ENCODE results near the gene SLC22A8. TPM values are rescaled to one million over a fixed set of nuclear protein-coding genes. Genes with fewer than 3 reads are reported as not detected.
"Not testable (repeated sequence)": the region's sequence is repeated elsewhere in the genome, so short reads cannot be mapped to it uniquely, and the experiment has no call there.

Gene SLC22A8, protein sequence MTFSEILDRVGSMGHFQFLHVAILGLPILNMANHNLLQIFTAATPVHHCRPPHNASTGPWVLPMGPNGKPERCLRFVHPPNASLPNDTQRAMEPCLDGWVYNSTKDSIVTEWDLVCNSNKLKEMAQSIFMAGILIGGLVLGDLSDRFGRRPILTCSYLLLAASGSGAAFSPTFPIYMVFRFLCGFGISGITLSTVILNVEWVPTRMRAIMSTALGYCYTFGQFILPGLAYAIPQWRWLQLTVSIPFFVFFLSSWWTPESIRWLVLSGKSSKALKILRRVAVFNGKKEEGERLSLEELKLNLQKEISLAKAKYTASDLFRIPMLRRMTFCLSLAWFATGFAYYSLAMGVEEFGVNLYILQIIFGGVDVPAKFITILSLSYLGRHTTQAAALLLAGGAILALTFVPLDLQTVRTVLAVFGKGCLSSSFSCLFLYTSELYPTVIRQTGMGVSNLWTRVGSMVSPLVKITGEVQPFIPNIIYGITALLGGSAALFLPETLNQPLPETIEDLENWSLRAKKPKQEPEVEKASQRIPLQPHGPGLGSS
- total RNA-seq (not detected in 2 replicates), polyA plus RNA-seq (not detected in 2 replicates), polyA minus RNA-seq (not detected in 2 replicates)
- not detected for total RNA-seq (2013)

DNA sequence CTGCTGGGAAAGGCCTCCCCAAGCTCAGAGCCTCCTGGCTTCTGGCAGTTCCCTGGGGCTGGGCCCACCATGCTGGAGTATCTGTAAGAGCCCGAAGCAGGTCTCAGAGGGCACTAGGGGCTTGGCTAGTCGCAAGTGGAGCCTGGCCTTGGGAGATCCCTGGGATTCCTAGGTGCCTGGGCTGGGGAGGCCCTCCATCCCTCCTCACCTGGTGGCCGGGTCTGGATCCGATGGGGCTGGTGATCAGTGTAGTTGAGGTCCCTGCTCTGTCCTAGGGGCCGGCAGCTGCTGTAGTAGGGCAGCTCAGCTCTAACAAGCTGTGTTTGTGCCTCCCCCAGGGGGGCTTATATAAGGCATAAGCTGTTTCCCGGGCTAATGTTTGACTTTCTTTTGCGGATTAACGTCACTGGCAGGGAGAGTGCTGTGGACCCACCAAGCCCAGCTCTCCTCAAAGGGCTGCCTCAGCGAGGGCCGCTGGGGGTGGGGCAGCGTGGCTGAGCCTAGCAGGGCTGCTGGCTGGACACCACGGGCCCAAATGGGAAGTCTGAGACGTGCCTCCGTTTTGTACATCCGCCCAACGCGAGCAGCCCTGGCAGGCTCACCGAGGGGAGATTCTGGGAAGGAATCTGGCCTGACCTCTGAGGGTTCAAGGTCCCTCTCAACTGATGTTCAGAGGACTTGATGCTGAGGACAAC is at the start of gene SLC22A8:
Gene SLC22A8 (minus strand): TSS at position 321 of the 695 bp plus-strand sequence. CDS start 883 bp downstream, outside the sequence.
- Histone ChIP-seq H4K20me1 (ENCODE audit: control insufficient read depth, insufficient read depth, low read length, poor library complexity, severe bottlenecking) (no peaks in the 10 kb centered on the region), H3K27ac (ENCODE audit: low read length in 2 of 2) (no peak within 1 kb of the TSS), H3K36me3 (replicated peaks in 1 of 2; ENCODE audit: control extremely low read depth in 1 of 2, control insufficient read depth in 1 of 2, extremely low read depth in 1 of 2, insufficient read depth in 2 of 2, low read length in 1 of 2) (no peaks in the 10 kb centered on the region), H3K9me3 (ENCODE audit: control extremely low read depth in 1 of 3, control insufficient read depth in 2 of 3, insufficient read depth in 1 of 3, low read length in 2 of 3) (no peaks in the 10 kb centered on the region), H3K79me2 (ENCODE audit: control insufficient read depth, insufficient read depth, low read length) (no peaks in the 10 kb centered on the region), H3K4me2 (replicated peaks; ENCODE audit: low read depth, low read length, poor library complexity, severe bottlenecking) (no peak within 1 kb of the TSS), H3K27me3 (replicated peaks in 1 of 4; ENCODE audit: control extremely low read depth in 1 of 4, control insufficient read depth in 3 of 4, insufficient read depth in 4 of 4, low read length in 3 of 4) (peaks cover 0 to 9% (median 1%) of the 10 kb centered on the region in 4 experiments), H3K4me3 (ENCODE audit: control extremely low read depth in 1 of 5, extremely low read depth in 1 of 5, insufficient read depth in 1 of 5, low read depth in 2 of 5, low read length in 4 of 5) (no peak within 1 kb of the TSS), H3K9ac (ENCODE audit: low read length) (no peak within 1 kb of the TSS), H2AFZ (ENCODE audit: insufficient read depth, low read depth, low read length, poor library complexity, severe bottlenecking) (no peak within 1 kb of the TSS), H3K4me1 (ENCODE audit: control insufficient read depth in 2 of 2, insufficient read depth in 2 of 2, low read length in 2 of 2) (no peaks in the 10 kb centered on the region)
- Mint-ChIP-seq H3K27ac (no peak within 1 kb of the TSS), H3K4me1 (no peaks in the 10 kb centered on the region), H3K9me3 (ENCODE audit: insufficient read depth) (no peaks in the 10 kb centered on the region), H3K27me3 (peaks cover 43% of the 10 kb centered on the region), H3K4me3 (no peak within 1 kb of the TSS)
- TF ChIP-seq, protein P1, sequence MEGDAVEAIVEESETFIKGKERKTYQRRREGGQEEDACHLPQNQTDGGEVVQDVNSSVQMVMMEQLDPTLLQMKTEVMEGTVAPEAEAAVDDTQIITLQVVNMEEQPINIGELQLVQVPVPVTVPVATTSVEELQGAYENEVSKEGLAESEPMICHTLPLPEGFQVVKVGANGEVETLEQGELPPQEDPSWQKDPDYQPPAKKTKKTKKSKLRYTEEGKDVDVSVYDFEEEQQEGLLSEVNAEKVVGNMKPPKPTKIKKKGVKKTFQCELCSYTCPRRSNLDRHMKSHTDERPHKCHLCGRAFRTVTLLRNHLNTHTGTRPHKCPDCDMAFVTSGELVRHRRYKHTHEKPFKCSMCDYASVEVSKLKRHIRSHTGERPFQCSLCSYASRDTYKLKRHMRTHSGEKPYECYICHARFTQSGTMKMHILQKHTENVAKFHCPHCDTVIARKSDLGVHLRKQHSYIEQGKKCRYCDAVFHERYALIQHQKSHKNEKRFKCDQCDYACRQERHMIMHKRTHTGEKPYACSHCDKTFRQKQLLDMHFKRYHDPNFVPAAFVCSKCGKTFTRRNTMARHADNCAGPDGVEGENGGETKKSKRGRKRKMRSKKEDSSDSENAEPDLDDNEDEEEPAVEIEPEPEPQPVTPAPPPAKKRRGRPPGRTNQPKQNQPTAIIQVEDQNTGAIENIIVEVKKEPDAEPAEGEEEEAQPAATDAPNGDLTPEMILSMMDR (IDR thresholded peaks at IDR 0.05) = no peak
- POLR2A ChIA-PET = no interaction called here
- 71% methylated on average over 16 of the region's 18 CpGs for WGBS (ENCODE audit: insufficient coverage)
- CTCF ChIA-PET = interaction anchor here (1.2 to 3.4 kb wide), 2 partner anchors 8 to 109 kb away, joined by 3 to 20 read pairs; no protein-coding TSS in a partner anchor
- intact Hi-C loops (cut with micrococcal nuclease) = no loop called here
- ATAC-seq (ENCODE audit: low read depth) (no peak), DNase-seq (no peak)

DNA sequence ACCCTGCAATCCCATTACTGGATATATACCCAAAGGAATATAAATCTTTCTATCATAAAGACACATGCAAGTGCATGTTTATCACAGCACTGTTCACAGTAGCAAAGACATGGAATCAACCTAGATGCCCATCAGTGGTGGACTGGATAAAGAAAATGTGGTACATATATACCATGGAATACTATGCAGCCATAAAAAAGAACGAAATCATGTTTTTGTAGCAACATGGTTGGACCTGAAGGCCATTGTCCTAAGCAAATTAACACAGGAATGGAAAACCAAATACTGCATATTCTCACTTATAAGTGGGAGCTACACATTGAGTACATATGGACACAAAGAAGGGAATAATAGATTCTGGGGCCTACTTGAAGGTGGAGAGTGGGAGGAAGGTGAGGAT is 30.6 kb upstream of the SLC22A8 start:
- H3K4me3 ChIP-seq (ENCODE audit: control extremely low read depth in 1 of 5, extremely low read depth in 1 of 5, insufficient read depth in 1 of 5, low read depth in 2 of 5, low read length in 4 of 5); H3K27me3 ChIP-seq (replicated peaks in 1 of 4; ENCODE audit: control extremely low read depth in 1 of 4, control insufficient read depth in 3 of 4, insufficient read depth in 4 of 4, low read length in 3 of 4); H2AFZ ChIP-seq (ENCODE audit: insufficient read depth, low read depth, low read length, poor library complexity, severe bottlenecking); H3K36me3 ChIP-seq (replicated peaks in 1 of 2; ENCODE audit: control extremely low read depth in 1 of 2, control insufficient read depth in 1 of 2, extremely low read depth in 1 of 2, insufficient read depth in 2 of 2, low read length in 1 of 2); H3K79me2 ChIP-seq (ENCODE audit: control insufficient read depth, insufficient read depth, low read length); H3K9me3 ChIP-seq (ENCODE audit: control extremely low read depth in 1 of 3, control insufficient read depth in 2 of 3, insufficient read depth in 1 of 3, low read length in 2 of 3); ATAC-seq (ENCODE audit: low read depth); H3K4me2 ChIP-seq (replicated peaks; ENCODE audit: low read depth, low read length, poor library complexity, severe bottlenecking); H3K27ac Mint-ChIP-seq; POLR2A ChIA-PET; H3K27ac ChIP-seq (ENCODE audit: low read length in 2 of 2); H3K4me3 Mint-ChIP-seq; intact Hi-C loops (cut with micrococcal nuclease); H3K4me1 ChIP-seq (ENCODE audit: control insufficient read depth in 2 of 2, insufficient read depth in 2 of 2, low read length in 2 of 2); H3K9ac ChIP-seq (ENCODE audit: low read length); H3K9me3 Mint-ChIP-seq (ENCODE audit: insufficient read depth); DNase-seq; H4K20me1 ChIP-seq (ENCODE audit: control insufficient read depth, insufficient read depth, low read length, poor library complexity, severe bottlenecking); H3K4me1 Mint-ChIP-seq: not testable (repeated sequence)
- peaks cover 51% of the 10 kb centered on the region for H3K27me3 Mint-ChIP-seq
- WGBS (ENCODE audit: insufficient coverage) = no CpG with 5 or more reads among the region's 1 CpG
- CTCF ChIA-PET = interaction anchor here (1.8 kb wide), 1 partner anchor 11 kb away, joined by 5 read pairs; no protein-coding TSS in a partner anchor
